HS-5 (cell line): ENCODE measurements around the gene TMEM253.
A peak's percentile ranks its signal among the peaks of the same experiment; 100 is the strongest.

Experiments used
- DNase-seq: peaks from one replicate; pipeline ENCODE4 v3.0.0-alpha.2; 2012; ENCODE audit warnings: low read depth

The TMEM253 gene

GRCh38 chr14:21090940-21091663 is 9.8 kb upstream of the TMEM253 start:
- no peak for DNase-seq

DNA sequence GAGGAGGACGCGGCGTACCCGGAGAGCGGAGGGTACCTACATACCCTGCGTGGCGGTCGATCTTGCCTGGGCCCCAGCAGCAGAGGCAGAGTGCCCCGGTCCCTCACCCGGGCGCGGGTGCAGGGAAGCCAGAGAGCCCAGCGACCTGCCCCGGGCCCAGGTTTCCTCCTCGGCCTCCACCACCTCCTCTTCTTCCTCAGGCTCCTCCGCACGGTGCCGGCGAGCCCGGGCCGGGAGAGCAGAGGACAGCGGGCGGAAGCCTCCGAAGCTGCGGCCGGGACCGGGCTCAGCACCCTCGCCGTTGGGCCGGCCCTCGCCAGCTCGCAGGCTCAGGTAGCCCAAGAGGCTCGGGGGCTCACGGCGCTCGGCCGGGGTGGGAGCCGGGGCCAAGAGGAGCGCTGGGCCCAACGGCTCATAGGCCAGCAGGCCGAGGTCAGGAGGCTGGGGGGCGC is 9.0 kb upstream of the TMEM253 start:
- DNase-seq, result no peak

GRCh38 chr14:21092273-21093011 is 8.4 kb upstream of the TMEM253 start:
- no peak for DNase-seq

DNA sequence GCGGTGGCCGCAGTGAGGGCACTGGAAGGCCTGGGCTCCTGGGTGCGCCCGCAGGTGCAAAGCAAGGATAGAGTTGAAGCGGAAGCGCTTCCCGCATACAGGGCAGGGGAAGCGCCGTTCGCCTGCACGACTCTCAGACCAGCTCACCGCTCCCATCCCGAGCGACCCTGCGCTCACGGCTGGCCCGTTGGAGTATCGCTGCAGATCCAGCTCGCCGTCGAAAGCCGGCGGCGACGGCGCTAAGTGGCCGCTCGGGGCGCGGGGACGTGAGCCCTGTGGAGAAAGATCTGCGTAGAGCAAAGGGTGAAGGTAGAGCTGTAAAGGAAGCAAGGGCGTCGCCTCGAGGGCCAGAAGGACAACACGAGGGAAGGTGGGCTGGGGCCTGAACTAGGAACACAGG is 7.8 kb upstream of the TMEM253 start:
- no peak for DNase-seq

DNA sequence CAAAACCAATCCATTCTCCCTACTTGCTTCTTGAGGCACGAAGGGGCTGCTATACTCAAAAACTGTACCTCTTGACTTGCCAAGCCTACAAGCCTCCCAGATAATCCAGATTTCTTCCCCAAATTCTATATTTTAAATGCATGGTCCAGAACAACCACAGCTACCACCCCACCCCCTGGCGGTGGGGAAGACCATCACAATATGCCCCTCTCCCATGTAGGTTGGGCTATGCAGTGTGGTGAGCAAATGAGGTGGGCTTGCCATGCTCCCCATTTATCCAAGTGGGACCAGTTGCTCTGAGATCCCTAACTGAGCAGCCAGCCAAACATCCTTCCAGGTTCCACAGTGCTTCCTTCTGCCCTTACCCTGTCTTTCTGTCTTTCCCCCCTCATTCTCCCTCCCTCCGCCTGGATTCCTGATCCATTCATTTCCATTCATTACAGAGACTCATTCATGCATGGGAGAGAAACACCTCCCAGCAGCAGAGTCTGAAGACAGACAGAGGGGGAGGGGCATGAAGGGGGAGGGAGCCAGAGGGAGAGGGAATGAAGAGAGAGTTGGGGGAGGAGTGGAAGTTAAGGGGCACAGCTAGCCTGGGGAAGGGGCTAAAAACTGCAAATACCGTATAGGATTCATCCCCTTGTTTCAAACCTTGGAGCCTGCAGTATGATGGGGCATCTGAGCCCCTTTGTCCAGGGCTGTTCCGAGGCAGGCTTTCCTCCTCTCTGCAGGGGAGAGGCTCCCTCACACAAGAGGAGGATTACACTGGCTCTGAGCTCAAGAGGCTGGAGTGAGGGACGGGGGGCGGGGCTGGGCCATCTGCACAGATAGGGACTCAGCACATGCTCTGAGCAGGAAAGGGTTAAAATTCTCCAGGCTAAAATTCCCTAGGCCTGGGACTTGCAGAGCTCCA is 6.8 kb upstream of the TMEM253 start:
- no peak for DNase-seq

DNA sequence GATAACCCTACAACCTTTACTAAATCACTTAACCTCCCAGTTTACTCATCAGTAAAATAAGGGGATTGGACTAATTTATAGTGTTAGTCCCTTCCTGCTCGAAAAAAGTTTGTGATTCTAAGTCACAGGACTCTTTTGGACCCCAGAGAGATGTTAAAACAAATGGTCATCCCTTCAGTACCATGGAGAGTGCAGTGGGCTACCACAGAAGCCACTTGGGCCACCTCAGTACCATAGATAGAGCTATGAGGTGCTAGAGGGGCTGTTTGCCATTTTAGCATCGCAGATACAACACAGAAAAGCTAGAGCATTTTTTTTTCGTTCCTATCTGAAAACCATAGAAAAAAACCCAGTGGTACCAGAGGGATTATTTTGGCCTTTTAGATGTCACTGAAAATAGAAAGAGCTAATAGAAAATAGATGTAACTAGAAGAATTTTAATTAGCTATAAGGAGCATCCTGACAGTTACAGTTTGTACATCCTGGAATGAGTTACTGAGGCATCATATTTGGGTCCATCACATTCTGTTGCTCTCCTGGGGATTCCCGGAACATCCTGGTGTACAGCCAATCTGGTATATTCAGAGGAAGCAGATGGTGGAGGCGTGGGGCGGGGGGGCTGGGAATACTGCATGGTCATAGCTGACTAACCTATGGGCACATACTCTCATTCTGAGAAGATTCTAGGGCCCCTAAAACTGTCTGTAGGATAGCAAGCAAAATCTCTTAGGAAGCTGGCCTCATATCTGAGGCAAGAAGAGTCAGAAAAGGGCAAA is 5.2 kb upstream of the TMEM253 start:
- DNase-seq, result no peak

- no peak for DNase-seq
These were observed 4.4 kb upstream of the TMEM253 start for GRCh38 chr14:21096438-21096837.

DNA sequence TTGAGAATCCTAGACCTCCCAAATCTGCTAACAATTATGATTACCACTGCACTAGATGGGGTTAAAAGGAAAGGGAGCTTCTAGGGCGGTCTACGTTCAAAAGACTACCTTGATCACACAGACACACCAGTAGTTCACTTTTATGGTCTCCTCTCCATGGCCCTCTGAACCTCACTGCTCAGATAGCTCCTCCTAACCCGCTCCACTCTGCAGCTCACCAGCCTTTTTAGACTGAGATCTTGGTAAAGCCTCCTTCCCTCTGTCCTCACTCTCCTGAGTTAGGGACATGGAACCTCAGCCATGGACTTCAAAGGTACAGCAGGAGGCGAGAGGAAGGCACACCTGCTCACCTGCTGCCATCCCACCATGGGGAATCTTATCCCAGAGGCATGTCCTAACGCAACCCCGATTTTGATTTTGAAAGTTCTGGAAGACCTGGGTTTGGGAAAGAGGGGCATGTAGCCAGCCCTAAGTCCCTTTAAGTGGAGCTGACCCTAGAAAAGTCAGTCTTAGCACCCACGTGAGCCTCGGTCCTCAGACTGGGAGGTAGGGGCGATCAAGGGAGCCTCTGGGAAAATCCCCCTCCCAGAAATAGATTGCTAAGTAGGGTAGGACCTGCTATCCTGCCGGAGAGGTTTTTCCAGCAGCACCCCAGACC is 3.8 kb upstream of the TMEM253 start:
- no peak for DNase-seq

DNA sequence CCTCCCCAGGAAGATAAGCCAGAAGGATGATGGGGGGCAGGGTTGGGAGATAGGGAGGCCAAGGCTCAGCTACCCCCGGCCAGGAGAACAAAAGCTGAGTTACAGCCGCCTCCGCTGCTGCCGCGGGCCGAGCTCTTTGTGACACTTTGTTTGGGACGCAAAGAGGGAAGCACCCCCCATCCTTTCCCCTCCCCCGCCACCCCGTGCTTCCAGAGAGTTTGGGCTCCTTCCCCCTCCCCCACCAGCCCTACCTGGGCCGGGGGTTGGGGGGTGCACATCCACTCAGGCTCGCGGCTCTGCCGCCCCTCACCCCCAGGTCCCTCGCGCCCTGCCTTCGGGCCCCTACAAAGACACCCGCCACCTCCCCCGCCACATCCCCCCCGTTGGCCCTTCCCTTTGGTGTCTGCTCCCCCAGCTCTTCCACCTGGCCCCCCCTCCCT is 3.2 kb upstream of the TMEM253 start:
- no peak for DNase-seq

GRCh38 chr14:21098076-21098891 is 2.6 kb upstream of the TMEM253 start, which contains the start of gene ZNF219:
ZNF219 (minus strand) TSS chr14:21098655; CDS start chr14:21093591, 5,064 bp downstream.
- DNase-seq, result no peak

DNA sequence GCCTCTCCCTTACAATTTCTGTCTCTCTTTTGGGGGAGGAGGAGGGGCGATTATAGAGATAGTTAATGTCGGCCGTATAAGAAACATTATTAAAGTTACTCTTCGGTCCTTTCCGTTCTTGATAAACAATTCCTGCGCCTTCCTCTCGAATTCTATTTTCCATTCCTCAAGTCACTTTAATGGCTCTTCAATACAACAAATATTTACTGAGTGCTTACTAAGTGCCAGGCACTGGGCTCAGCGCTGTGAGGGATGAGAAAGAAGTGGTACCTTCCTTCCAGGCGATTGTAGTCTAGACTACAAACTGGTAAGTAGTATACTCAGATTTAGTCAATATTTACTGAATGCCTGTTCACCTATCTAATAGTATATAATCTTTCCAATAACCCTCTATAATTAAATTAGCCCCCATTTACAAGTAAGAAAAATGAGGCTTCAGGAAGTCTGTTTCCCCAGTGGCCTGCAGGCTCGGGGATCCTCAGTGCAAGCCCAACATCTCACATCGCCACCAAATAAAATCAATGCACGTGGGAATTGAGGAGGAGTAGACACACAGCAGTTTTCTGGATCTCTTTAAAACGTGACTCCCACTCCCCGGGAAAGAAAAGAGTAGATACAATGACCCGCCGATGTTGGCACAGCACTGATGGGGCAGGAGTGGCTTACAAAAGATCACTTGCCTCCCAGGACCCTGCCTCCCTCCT is 1.8 kb upstream of the TMEM253 start:
- DNase-seq, result no peak

GRCh38 chr14:21099596-21099985 is 1.3 kb upstream of the TMEM253 start:
- DNase-seq, result no peak

- DNase-seq, result no peak
These were observed 1.0 kb downstream of the TMEM253 start for GRCh38 chr14:21101802-21102413.

- no peak for DNase-seq
These were observed 1.9 kb downstream of the TMEM253 start for GRCh38 chr14:21102521-21103410.

GRCh38 chr14:21103411-21103709 is 2.5 kb downstream of the TMEM253 start:
- no peak for DNase-seq

- DNase-seq, result peak; percentile 78
These were observed 3.0 kb downstream of the TMEM253 start for GRCh38 chr14:21103710-21104447.

- no peak for DNase-seq
These were observed 3.7 kb downstream of the TMEM253 start for GRCh38 chr14:21104448-21105060.
